ENCODE measurements around the gene MMD2.
"Not testable (repeated sequence)": the region's sequence is repeated elsewhere in the genome, so short reads cannot be mapped to it uniquely, and the experiment has no call there.

The MMD2 gene

GRCh38 chr7:4958477-4959301 lies at the start of gene MMD2:
TSS of gene MMD2 (minus strand) at chr7:4959187. CDS start at chr7:4959017, 170 bp downstream.
- no peak for DNase-seq

- no peak for DNase-seq
Measured at GRCh38 chr7:5005066-5005465, 46.1 kb upstream of the MMD2 start.

GRCh38 chr7:5001911-5002310 lies 42.9 kb upstream of the MMD2 start:
- DNase-seq = no peak

- no peak for DNase-seq
Measured at GRCh38 chr7:5001003-5001402, 42.0 kb upstream of the MMD2 start.

GRCh38 chr7:4999369-4999950 lies 40.5 kb upstream of the MMD2 start:
- no peak for DNase-seq

GRCh38 chr7:4998910-4999309 lies 39.9 kb upstream of the MMD2 start:
- no peak for DNase-seq

- no peak for DNase-seq
Measured at GRCh38 chr7:4998244-4998643, 39.3 kb upstream of the MMD2 start.

- no peak for DNase-seq
Measured at GRCh38 chr7:4996696-4997222, 37.8 kb upstream of the MMD2 start.

GRCh38 chr7:4995429-4995969 lies 36.5 kb upstream of the MMD2 start:
- no peak for DNase-seq

- no peak for DNase-seq
Measured at GRCh38 chr7:4993471-4993870, 34.5 kb upstream of the MMD2 start.

GRCh38 chr7:4982741-4983140 lies 23.8 kb upstream of the MMD2 start:
- DNase-seq = not testable (repeated sequence)

GRCh38 chr7:4981295-4981890 lies 22.4 kb upstream of the MMD2 start:
- not testable (repeated sequence) for DNase-seq

GRCh38 chr7:4975626-4976025 lies 16.6 kb upstream of the MMD2 start:
- DNase-seq = not testable (repeated sequence)

GRCh38 chr7:4973728-4974198 lies 14.8 kb upstream of the MMD2 start:
- DNase-seq = peak; percentile 91

- not testable (repeated sequence) for DNase-seq
Measured at GRCh38 chr7:4972446-4972845, 13.5 kb upstream of the MMD2 start.

GRCh38 chr7:4965295-4966022 lies 6.5 kb upstream of the MMD2 start:
- DNase-seq = no peak

- no peak for DNase-seq
Measured at GRCh38 chr7:4964506-4964905, 5.5 kb upstream of the MMD2 start.

GRCh38 chr7:4962872-4963775 lies 4.1 kb upstream of the MMD2 start:
- peak; percentile 13 for DNase-seq

GRCh38 chr7:4960363-4960762 lies 1.4 kb upstream of the MMD2 start:
- DNase-seq = no peak

- no peak for DNase-seq
Measured at GRCh38 chr7:4959893-4960292, 906 bp upstream of the MMD2 start.

GRCh38 chr7:4959306-4959705 lies 319 bp upstream of the MMD2 start:
- no peak for DNase-seq

Data from NCI-H1694 (cell line).